ENCODE data around the gene USP10.

GRCh38 chr16:84818133-84818532 is 118.3 kb downstream of the USP10 start:
- TF ChIP-seq EZH2 (IDR thresholded peaks at IDR 0.05; ENCODE audit: low read length, unreplicated experiment), result no peak
- TF ChIP-seq, protein P1, sequence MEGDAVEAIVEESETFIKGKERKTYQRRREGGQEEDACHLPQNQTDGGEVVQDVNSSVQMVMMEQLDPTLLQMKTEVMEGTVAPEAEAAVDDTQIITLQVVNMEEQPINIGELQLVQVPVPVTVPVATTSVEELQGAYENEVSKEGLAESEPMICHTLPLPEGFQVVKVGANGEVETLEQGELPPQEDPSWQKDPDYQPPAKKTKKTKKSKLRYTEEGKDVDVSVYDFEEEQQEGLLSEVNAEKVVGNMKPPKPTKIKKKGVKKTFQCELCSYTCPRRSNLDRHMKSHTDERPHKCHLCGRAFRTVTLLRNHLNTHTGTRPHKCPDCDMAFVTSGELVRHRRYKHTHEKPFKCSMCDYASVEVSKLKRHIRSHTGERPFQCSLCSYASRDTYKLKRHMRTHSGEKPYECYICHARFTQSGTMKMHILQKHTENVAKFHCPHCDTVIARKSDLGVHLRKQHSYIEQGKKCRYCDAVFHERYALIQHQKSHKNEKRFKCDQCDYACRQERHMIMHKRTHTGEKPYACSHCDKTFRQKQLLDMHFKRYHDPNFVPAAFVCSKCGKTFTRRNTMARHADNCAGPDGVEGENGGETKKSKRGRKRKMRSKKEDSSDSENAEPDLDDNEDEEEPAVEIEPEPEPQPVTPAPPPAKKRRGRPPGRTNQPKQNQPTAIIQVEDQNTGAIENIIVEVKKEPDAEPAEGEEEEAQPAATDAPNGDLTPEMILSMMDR (conservative IDR thresholded peaks at IDR 0.05; ENCODE audit: low read depth, low read length), result no peak

All from PC-3 (cell line).